Stimulated activated CD4-positive, alpha-beta T cell treated with anti-CD3 and anti-CD28 coated beads, Interleukin-2, amount 100 ng/mL, for 48 hours (primary cell): ENCODE results near the gene TAGAP.
"Not testable (repeated sequence)": the region's sequence is repeated elsewhere in the genome, so short reads cannot be mapped to it uniquely, and the experiment has no call there.

Experiments used
- DNase-seq, 2 donors: peaks; one replicate each; pipeline ENCODE4 v3.0.0-alpha.2; 2020

Gene TAGAP

DNA sequence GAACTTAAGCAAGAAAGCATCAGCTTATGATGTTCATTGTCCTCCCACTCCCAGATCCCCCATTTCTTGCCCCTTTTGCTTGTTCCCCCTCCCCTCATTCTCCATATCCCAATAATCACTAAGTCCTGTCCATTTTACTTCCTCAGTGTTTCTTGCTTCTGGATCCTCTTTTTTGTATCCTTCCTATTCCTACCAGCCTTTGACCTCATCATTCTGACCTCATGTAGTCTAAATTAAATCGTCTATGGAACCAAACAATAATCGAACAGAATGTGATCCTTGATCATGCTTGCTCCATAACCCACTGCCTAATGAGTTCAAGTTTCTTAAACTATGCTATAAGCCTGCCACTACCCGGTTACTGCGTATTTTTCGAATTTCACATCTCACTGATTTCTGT lies 39.4 kb downstream of the TAGAP start:
- DNase-seq: no peak

DNA sequence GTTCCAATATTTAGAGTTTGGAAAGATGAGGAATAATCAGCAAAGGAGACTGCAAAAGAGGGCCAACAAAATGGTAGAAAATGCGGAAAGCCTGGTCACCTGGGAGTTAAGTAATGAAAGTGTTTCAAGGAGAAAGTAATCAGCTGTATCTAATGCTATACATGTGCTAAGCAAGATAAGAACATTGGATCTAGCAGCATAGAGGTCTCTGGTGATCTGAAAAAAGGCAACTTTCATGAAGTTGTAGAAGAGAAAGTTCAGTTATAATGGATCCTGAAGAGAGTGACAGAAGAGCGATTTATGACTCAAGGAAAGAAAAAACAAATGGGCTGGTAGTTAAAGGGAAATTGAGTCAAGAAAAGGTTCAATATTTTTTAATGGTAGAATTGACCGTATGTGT lies 40.2 kb downstream of the TAGAP start:
- DNase-seq: no peak

DNA sequence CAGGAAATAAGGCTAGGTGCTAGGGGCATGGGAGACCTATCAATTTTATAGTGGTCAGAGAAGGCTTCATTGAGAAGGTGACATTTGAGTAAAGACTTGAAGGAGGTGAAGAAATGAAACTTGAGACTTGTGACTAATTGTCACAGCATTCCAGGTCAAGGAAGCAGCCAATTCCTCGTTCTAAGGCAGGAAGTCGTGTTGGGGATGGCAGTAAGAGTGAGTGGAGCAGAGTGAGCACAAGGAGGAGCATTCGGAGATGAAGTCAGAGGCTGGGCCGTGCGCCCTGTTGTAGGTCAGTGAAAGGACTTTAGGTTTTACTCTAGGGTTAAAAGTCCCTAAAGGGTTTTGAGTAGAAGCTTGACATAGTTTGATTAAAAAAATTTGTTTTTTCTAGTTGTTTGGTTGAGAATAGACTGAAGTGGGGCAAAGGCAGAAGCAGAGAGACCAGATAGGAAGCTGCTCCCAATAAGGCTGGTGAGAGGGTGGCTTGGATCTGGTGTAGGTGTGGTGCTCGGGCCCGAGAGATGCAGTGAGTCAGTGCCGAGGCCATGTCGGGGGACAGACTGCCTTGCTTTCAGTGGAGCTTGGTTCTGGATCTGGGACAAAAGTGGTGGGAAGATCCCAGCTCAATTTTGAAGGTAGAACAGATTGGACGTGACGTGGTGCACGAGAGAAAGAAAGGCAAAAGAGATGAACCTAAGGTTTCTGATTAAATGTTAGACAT lies 42.2 kb downstream of the TAGAP start:
- DNase-seq: no peak

DNA sequence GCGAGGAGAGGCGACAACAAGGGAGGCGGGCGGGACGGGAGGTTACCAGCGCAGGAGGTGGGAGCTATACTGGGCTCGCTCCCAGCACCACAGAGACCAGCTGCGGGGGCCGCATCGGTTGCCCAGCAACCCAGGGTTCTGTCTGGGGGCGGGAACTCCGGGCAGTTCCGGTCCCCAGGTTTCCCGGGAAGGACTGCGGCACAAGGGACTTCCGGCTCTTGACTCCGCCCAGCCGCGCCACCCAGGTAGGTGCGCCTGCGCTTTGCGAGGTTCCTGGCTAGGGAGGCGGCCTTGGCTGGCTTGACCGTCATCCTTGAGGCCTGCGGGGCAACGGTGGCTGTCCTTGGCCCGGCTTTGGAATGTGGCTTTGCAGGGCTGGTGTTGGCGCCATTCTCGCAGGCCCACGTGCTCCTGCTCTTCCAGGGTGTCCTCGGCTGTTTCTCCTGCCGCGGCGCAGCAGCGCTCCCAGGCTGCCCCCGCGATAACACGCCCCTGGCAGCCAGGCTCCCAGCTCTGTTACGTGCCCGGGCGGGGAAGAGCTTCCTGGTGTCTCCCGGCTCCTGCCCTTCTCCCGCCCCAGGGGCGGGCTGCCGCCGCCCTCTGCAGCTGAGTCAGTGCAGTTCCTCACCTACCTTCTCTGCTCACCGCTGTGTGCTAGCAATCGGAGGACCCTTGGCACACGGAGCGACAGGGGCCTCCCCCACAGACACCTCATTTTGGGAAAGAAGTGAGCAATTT lies 45.0 kb downstream of the TAGAP start, which contains the start of gene RSPH3:
Gene RSPH3 (minus strand): TSS at position 537 of the 738 bp plus-strand sequence. CDS start 652 bp downstream, outside the sequence.
- peak; percentile 90 to 92 for DNase-seq

DNA sequence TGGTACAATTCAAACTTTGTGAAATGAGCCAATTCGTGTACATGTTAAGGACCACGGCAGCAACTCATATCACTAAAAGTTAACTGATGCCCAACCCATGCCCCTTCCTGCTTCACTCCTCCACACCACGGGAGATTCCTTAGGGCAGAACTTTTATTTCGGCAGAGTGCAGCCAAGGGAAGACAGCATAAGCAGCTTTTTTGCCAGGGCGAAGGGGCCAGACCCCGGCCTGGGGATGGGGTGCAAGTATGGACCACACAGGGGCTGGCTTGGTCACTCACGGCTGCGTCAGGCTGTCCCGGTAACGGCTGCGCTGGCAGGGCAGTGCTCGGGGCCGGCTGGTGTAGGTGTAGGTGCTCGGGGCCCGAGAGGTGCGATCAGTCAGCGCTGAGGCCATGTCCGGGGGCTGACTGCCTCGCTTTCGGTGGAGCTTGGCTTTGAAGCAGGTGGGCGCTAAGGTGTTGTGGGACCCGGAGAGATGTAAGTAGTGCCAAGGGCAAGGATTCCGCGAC lies 45.6 kb downstream of the TAGAP start:
- DNase-seq: no peak

DNA sequence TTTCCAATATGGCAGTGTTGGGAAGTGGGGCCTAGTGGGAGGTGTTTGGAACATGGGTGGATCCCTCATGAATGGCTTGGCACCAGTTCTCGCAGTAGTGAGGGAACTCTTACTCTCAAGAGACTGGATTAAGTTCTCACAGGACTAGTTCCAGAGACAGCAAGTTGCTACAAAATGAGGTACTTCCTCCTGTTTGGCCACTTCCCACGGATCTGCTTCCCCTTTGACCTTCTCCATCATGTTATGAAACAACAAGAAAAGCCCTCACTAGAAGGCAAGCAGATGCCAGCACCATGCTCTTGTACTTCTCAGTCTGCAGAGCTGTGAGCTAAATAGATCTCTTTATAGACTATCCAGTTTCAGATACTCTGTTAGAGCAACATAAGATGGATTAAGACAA lies 47.9 kb downstream of the TAGAP start:
- DNase-seq: no peak

DNA sequence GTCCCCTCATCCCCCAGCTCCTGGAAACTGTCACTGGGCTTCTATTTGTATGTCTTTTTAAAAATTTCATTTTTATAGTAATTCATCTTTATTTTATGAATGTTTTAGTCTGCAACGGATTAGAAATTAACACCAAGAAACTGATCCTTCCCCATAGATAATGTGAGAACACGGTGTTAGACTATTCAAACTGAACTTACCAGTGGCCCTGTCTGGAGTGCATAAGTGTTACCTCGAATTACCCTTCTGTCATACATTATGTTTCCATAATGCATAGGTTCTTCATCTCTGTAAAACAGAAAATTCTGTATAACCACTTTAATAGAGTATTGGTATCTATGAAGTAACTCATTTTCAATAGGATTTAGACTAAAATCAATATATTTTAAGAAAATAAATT lies 51.2 kb downstream of the TAGAP start:
- no peak for DNase-seq

DNA sequence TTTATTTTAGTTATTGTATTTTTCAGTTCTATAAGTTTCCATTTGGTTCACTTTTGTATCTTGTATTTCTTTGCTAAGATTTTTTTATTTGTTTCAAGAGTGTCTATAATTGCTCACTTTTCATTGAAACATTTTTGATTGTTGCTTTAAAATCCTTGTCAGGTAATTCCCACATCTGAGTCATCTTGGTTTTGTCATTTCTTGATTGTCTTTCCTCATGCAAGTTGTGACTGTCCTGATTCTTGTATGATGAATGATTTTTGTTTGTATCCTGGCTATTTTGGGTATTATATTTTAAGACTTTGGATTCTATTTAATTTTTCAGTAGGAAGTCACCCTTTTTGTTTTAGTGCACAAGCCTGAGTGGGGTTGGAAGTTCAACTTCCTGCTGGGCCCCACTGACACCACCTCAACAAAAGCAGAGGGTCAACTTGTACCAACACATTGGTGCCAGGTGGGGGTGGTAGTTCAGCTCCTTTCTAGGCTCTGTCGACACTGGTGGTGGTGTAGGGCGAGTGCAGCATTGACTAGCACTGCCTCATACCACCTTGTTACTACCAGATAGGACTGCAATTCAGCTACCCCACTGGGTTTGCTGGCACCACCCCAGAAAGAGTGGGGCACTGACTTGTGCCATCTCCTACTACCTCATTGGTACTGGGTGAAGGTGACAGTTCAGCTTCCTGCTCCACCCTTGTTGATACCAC lies 53.6 kb downstream of the TAGAP start:
- DNase-seq: no peak

DNA sequence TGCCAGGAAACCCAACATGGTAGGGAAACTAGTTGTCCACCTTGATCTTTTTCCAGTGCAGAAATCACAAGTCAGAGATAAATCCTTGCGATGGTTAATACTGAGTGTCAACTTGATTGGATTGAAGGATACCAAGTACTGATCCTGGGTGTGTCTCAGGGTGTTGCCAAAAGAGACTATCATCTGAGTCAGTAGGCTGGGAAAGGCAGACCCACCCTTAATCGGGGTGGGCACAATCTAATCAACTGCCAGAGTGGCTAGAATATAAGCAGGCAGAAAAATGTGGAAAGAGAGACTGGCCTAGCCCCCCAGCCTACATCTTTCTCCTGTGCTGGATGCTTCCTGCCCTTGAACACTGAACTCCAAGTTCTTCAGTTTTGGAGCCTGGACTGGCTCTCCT lies 55.1 kb downstream of the TAGAP start:
- not testable (repeated sequence) for DNase-seq

DNA sequence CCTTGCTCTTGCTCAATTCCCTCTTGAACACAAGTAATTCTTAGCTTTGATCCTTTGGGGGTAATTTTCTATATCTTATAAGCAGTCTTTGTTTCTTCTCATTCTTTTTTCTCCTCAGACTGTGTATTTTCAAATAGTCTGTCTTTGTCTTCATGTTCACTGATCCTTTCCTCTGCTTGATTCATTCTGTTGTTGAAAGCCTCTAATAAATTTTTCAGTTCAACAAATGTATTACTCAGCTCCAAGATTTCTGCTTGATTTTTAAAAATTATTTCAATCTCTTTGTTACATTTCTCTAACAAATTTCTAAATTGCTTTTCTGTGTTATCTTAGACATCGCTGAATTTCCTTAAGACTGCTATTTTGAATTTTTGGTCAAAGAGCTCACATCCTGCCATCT lies 56.3 kb downstream of the TAGAP start:
- DNase-seq: no peak

DNA sequence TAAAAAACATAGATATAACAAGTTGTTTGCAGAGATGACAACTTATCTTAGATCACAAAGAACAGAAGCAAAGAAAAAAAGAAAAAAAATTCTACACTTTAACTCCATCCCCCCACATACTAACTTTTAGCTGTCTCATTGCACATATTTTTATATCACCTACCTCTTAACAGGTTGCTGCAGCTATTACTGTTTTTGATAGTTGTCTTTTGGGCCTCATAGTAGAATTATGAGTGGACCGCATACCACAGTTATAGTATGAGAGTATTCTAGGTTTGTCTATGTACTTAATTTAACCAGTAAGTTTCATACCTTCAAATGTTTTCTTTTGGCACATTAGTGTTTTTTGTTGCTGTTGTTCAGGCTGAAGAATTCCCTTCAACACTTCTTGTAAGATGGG lies 57.1 kb downstream of the TAGAP start:
- no peak for DNase-seq
